Naive B cell (primary cell): ENCODE results near the gene PRPSAP1. TPM values are rescaled to one million over a fixed set of nuclear protein-coding genes. Genes with fewer than 3 reads are reported as not detected.
"Not testable (repeated sequence)": the region's sequence is repeated elsewhere in the genome, so short reads cannot be mapped to it uniquely, and the experiment has no call there.

Experiments used
- ATAC-seq, 2 donors: fragments of 150-1000 bp; cut with Tn5 transposase; 2 replicates each; pipeline ENCODE4 v1.10.0; 2021; ENCODE audit warnings: low read depth in 2 of 2, mild to moderate bottlenecking in 2 of 2, moderate library complexity in 2 of 2
- DNase-seq: peaks from one replicate; pipeline ENCODE4 v3.0.0; 2022
- H3K27ac Mint-ChIP-seq, 6 donors: one replicate each; pipeline ENCODE4 v1.8.0; 2020 to 2022; ENCODE audit warnings: mild to moderate bottlenecking in 6 of 6, mixed read lengths in 6 of 6, moderate library complexity in 5 of 6, inconsistent platforms in 2 of 6
- H3K27me3 Mint-ChIP-seq, 3 donors: one replicate each; pipeline ENCODE4 v1.8.0; 2021 to 2022; ENCODE audit warnings: mixed read lengths in 3 of 3, mild to moderate bottlenecking in 1 of 3
- H3K36me3 Mint-ChIP-seq, 2 donors: one replicate each; pipeline ENCODE4 v1.8.0; 2020 to 2022; ENCODE audit warnings: mixed read lengths in 2 of 2, inconsistent platforms in 1 of 2, mild to moderate bottlenecking in 1 of 2
- H3K4me1 Mint-ChIP-seq, 3 donors: one replicate each; pipeline ENCODE4 v1.8.0; 2020 to 2022; ENCODE audit warnings: mixed read lengths in 3 of 3, inconsistent platforms in 1 of 3, mild to moderate bottlenecking in 1 of 3, moderate library complexity in 1 of 3
- H3K4me3 Mint-ChIP-seq, 8 donors: one replicate each; pipeline ENCODE4 v1.8.0; 2020 to 2022; ENCODE audit warnings: mild to moderate bottlenecking in 8 of 8, mixed read lengths in 8 of 8, moderate library complexity in 8 of 8, inconsistent platforms in 2 of 8
- H3K9me3 Mint-ChIP-seq, 7 donors: one replicate each; pipeline ENCODE4 v1.8.0; 2020 to 2022; ENCODE audit warnings: mixed read lengths in 7 of 7, mild to moderate bottlenecking in 5 of 7, inconsistent platforms in 2 of 7, moderate library complexity in 1 of 7
- polyA plus RNA-seq, 6 donors: library from polyadenylated mRNA; unstranded; fragments of 300-500 nt; fragmentation: Illumina TruSeq; gene quantifications; one replicate each; pipeline ENCODE4 v1.2.3, GENCODE V29; 2021; ENCODE audit warnings: low read depth in 6 of 6

The PRPSAP1 gene
- polyA plus RNA-seq, 6 donors from 2014 or later = 46.0 to 81.3 (median 54.4) TPM

GRCh38 chr17:76365256-76365903 lies 11.7 kb upstream of the PRPSAP1 start:
- H3K27me3 Mint-ChIP-seq = peaks cover 0 to 12% (median 3%) of the 10 kb centered on the region in 3 donors
- no peaks in the 10 kb centered on the region for H3K9me3 Mint-ChIP-seq
- ATAC-seq (no peak), DNase-seq (no peak)
- no peaks in the 10 kb centered on the region for H3K4me1 Mint-ChIP-seq
- no peaks in the 10 kb centered on the region for H3K36me3 Mint-ChIP-seq
- H3K4me3 Mint-ChIP-seq = no peak overlapping the region
- peak overlapping the region in 1 of 6 donors; percentile 9 for H3K27ac Mint-ChIP-seq

- ATAC-seq = no peak
- Mint-ChIP-seq H3K27me3 (peaks cover 0 to 12% (median 3%) of the 10 kb centered on the region in 3 donors), H3K36me3 (no peaks in the 10 kb centered on the region), H3K4me3 (no peak overlapping the region), H3K27ac (no peak overlapping the region), H3K4me1 (no peaks in the 10 kb centered on the region), H3K9me3 (no peaks in the 10 kb centered on the region)
- DNase-seq = no peak
Measured at GRCh38 chr17:76363107-76363842, 9.6 kb upstream of the PRPSAP1 start.

- peaks cover 0 to 12% (median 0%) of the 10 kb centered on the region in 3 donors for H3K27me3 Mint-ChIP-seq
- H3K4me3 Mint-ChIP-seq = no peak overlapping the region
- ATAC-seq (no peak), DNase-seq (no peak)
- no peak overlapping the region for H3K27ac Mint-ChIP-seq
- no peaks in the 10 kb centered on the region for H3K9me3 Mint-ChIP-seq
- no peaks in the 10 kb centered on the region for H3K36me3 Mint-ChIP-seq
- H3K4me1 Mint-ChIP-seq = no peaks in the 10 kb centered on the region
Measured at GRCh38 chr17:76360461-76360860, 6.7 kb upstream of the PRPSAP1 start.

- DNase-seq, H3K9me3 Mint-ChIP-seq, H3K27me3 Mint-ChIP-seq, ATAC-seq, H3K4me3 Mint-ChIP-seq, H3K36me3 Mint-ChIP-seq, H3K4me1 Mint-ChIP-seq: not testable (repeated sequence)
- H3K27ac Mint-ChIP-seq = peak overlapping the region in 1 of 6 donors; percentile 38
Measured at GRCh38 chr17:76359776-76360175, 6.1 kb upstream of the PRPSAP1 start.

GRCh38 chr17:76359375-76359774 lies 5.7 kb upstream of the PRPSAP1 start:
- no peak for DNase-seq
- Mint-ChIP-seq H3K27ac (no peak overlapping the region), H3K4me3 (no peak overlapping the region), H3K4me1 (peaks cover under 1 to 5% (median 4%) of the 10 kb centered on the region in 3 donors), H3K36me3 (no peaks in the 10 kb centered on the region), H3K27me3 (peaks cover 0 to 4% (median 0%) of the 10 kb centered on the region in 3 donors), H3K9me3 (no peaks in the 10 kb centered on the region)
- no peak for ATAC-seq

- Mint-ChIP-seq H3K4me1 (peaks cover 10 to 14% (median 13%) of the 10 kb centered on the region in 3 donors), H3K9me3 (no peaks in the 10 kb centered on the region), H3K27ac (no peak overlapping the region), H3K36me3 (no peaks in the 10 kb centered on the region), H3K4me3 (peak overlapping the region in 3 of 8 donors; percentile 37 to 78 (median 49)), H3K27me3 (peaks cover 0 to 4% (median 0%) of the 10 kb centered on the region in 3 donors)
- DNase-seq (no peak), ATAC-seq (no peak)
Measured at GRCh38 chr17:76357597-76358158, 4.0 kb upstream of the PRPSAP1 start.

- no peaks in the 10 kb centered on the region for H3K9me3 Mint-ChIP-seq
- no peak for ATAC-seq
- H3K36me3 Mint-ChIP-seq = no peaks in the 10 kb centered on the region
- H3K27me3 Mint-ChIP-seq = peaks cover 0 to 4% (median 0%) of the 10 kb centered on the region in 3 donors
- no peak for DNase-seq
- peaks cover 15 to 16% (median 16%) of the 10 kb centered on the region in 3 donors for H3K4me1 Mint-ChIP-seq
- H3K4me3 Mint-ChIP-seq = peak overlapping the region in 4 of 8 donors; percentile 16 to 78 (median 32)
- H3K27ac Mint-ChIP-seq = no peak overlapping the region
Measured at GRCh38 chr17:76356803-76357456, 3.2 kb upstream of the PRPSAP1 start.

- Mint-ChIP-seq H3K4me1 (peaks cover 15 to 20% (median 16%) of the 10 kb centered on the region in 3 donors), H3K36me3 (no peaks in the 10 kb centered on the region), H3K4me3 (peak overlapping the region; percentile 74 to 99 (median 88)), H3K27ac (peak overlapping the region in 2 of 6 donors; percentile 27 to 94), H3K27me3 (no peaks in the 10 kb centered on the region), H3K9me3 (no peaks in the 10 kb centered on the region)
- ATAC-seq = no peak
- DNase-seq = no peak
Measured at GRCh38 chr17:76354747-76355310, 1.1 kb upstream of the PRPSAP1 start.

- H3K4me1 Mint-ChIP-seq = peaks cover 15 to 20% (median 16%) of the 10 kb centered on the region in 3 donors
- peak overlapping the region; percentile 86 to 99 (median 97) for H3K4me3 Mint-ChIP-seq
- DNase-seq (no peak), ATAC-seq (peak; percentile 2)
- H3K36me3 Mint-ChIP-seq = no peaks in the 10 kb centered on the region
- no peaks in the 10 kb centered on the region for H3K27me3 Mint-ChIP-seq
- no peaks in the 10 kb centered on the region for H3K9me3 Mint-ChIP-seq
- H3K27ac Mint-ChIP-seq = peak overlapping the region; percentile 94 to 99 (median 98)
Measured at GRCh38 chr17:76354317-76354729, 607 bp upstream of the PRPSAP1 start.

GRCh38 chr17:76353004-76353598 lies 615 bp downstream of the PRPSAP1 start:
- H3K27ac Mint-ChIP-seq = peak overlapping the region; percentile 64 to 98 (median 85)
- H3K4me1 Mint-ChIP-seq = peaks cover 15 to 20% (median 16%) of the 10 kb centered on the region in 3 donors
- H3K36me3 Mint-ChIP-seq = no peaks in the 10 kb centered on the region
- DNase-seq (peak; percentile 21), ATAC-seq (peak in 1 of 2 donors; percentile 1)
- no peaks in the 10 kb centered on the region for H3K27me3 Mint-ChIP-seq
- peak overlapping the region; percentile 86 to 99 (median 97) for H3K4me3 Mint-ChIP-seq
- no peaks in the 10 kb centered on the region for H3K9me3 Mint-ChIP-seq

GRCh38 chr17:76351526-76352071 lies 2.1 kb downstream of the PRPSAP1 start:
- DNase-seq (no peak), ATAC-seq (no peak)
- H3K9me3 Mint-ChIP-seq = no peaks in the 10 kb centered on the region

GRCh38 chr17:76350463-76350862 lies 3.3 kb downstream of the PRPSAP1 start:
- Mint-ChIP-seq H3K4me1 (peaks cover 15 to 20% (median 16%) of the 10 kb centered on the region in 3 donors), H3K27ac (no peak overlapping the region), H3K27me3 (no peaks in the 10 kb centered on the region), H3K36me3 (peaks cover 16 to 23% of the 10 kb centered on the region in 2 donors), H3K4me3 (peak overlapping the region in 1 of 8 donors; percentile 88), H3K9me3 (no peaks in the 10 kb centered on the region)
- ATAC-seq (no peak), DNase-seq (no peak)

More at GRCh38 chr17:76351526-76352071, 2.1 kb downstream of the PRPSAP1 start:
- Mint-ChIP-seq H3K4me3 (peak overlapping the region in 6 of 8 donors; percentile 48 to 97 (median 88)), H3K36me3 (peaks cover 6 to 15% of the 10 kb centered on the region in 2 donors), H3K4me1 (peaks cover 15 to 20% (median 16%) of the 10 kb centered on the region in 3 donors), H3K27me3 (no peaks in the 10 kb centered on the region), H3K27ac (peak overlapping the region in 3 of 6 donors; percentile 1 to 86 (median 33))
